Skin of body (tissue), 2 donors: ENCODE results near the gene SHLD1. TPM values are rescaled to one million over a fixed set of nuclear protein-coding genes. Genes with fewer than 3 reads are reported as not detected.

Experiments used
- DNase-seq: peaks from one replicate; lab custom pipeline; 2025; lab: John Stamatoyannopoulos, UW
- total RNA-seq: library from RNA; depleted of rRNA; stranded (reverse); fragments of >200 nt; gene quantifications from one replicate; pipeline ENCODE4 v1.2.3, GENCODE V29; 2014

Gene SHLD1
- total RNA-seq, 1 donor from 2014 or later, result 4.5 TPM

DNA sequence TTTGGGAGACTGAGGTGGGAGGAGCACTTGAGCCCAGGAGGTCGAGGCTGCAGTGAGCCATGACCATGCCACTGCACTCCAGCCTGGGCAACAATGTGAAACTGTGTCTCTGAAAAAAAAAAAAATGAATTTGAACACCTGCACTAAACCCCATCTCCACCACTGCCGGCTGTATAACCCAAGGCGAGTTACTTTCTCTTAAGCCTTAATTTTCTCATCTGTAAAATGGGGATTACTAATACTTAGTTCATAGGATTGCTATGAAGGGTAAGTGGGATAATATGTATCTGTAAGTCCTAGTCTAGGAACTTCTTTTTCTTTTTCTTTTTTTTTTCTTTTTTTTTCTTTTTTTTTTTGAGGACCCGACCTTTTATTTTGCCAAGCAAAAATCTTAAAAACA lies 61.5 kb downstream of the SHLD1 start:
- DNase-seq, result no peak

DNA sequence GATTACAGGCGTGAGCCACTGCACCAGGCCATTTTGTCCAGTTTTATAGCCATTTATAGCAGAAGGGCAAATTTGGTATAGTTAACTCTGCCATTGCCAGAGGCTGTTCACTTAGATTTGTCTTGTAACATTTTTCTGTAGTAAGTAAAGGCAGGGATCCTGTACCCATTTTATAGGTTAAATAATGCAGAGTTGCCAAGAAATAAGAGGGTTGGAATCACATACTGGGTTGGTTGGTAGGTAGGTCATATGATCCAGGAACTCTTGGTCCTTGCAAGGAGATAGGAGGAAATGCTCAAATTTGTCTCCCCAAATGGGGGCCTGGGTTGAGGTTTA lies 68.1 kb downstream of the SHLD1 start:
- no peak for DNase-seq

DNA sequence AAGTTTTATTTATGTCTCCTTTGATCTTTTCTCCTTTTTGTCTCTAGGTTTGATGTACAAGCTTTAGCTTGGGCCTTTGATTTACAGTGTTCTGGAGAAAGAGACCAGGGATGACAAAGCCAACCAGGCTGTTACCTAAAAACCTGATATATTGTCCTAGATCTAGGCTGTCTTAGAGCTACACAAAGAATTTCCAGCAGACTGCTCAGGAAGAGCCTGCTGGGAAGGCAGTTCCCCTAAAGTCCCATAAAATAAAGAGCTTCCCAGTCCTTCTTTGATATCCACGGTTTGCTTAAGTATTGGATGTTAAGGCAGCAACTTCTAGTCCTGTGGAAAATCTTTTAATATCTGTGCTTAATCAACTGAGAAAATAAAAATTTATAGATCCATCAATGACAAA lies 70.5 kb downstream of the SHLD1 start:
- no peak for DNase-seq

DNA sequence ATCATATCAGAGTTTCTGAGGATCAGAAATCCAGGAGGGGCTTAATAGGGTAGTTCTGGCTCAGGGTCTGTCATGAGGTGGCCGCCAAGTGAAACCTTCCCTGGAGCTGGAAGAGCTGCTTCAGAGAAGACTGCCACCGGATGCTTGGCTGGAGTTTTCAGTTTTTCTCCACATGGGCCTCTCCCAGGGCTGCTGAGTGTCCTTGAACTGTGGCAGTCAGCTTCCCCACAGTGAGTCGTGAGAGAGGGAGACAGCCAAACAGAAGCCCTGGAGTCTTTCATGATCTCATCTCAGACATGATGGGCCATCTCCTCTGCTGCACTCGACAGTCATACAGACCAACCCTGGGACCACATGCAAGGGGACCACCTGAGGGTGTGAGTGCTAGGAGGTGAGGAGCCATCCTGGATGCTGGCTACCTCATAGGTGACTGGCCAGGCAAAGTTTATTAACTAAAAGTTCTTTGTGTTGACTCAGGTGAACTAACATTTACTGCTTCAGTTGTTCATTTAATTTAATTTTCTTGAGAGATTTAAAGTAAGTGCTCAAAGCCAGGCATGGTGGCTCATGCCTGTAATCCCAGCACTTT lies 71.5 kb downstream of the SHLD1 start:
- no peak for DNase-seq

DNA sequence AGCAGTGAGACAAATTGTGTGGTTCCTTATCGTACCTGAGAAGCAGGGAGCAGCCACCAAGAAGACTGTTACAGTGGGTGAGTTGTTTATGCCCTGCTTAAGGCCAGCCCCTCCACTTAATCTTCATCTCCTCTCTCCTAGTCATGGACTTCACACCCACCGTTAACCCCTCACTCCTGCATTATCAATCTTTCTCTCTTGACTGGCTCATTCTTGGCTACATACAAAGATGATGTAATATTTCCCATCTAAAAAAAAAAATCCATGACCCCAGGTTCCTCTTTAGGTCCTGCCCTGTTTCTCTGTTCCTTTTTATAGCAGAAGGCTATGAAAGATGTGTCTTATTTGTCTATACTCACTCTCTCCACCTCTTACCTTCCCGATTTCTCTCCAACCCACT lies 72.4 kb downstream of the SHLD1 start:
- DNase-seq, result no peak

DNA sequence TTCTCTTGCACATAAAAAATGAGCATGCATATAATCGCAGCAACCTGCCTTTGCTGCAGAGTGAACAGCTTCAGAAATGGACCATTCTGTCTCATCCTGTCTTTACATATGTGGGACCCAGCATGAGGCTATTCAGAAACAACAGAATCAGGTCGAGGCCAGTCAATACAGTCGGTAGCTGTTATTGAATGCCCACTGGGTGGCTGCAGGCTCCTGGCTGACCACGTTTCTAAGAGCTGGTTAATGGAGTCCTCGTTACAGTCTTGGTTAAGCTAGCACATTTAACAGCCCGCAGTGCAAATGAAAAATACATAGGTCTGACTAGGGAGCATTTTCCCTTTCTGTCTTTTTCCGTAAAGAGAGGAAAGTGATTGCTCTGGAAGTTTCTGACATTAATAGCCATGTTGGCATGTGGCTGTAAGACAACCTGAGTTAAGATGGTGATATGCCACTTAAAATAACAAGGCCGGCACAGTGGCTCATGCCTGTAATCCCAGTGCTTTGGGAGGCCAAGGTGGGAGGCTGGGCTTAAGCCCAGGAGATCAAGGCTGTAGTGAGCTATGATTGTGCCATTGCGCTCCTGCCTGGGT lies 75.0 kb downstream of the SHLD1 start:
- DNase-seq, result no peak

DNA sequence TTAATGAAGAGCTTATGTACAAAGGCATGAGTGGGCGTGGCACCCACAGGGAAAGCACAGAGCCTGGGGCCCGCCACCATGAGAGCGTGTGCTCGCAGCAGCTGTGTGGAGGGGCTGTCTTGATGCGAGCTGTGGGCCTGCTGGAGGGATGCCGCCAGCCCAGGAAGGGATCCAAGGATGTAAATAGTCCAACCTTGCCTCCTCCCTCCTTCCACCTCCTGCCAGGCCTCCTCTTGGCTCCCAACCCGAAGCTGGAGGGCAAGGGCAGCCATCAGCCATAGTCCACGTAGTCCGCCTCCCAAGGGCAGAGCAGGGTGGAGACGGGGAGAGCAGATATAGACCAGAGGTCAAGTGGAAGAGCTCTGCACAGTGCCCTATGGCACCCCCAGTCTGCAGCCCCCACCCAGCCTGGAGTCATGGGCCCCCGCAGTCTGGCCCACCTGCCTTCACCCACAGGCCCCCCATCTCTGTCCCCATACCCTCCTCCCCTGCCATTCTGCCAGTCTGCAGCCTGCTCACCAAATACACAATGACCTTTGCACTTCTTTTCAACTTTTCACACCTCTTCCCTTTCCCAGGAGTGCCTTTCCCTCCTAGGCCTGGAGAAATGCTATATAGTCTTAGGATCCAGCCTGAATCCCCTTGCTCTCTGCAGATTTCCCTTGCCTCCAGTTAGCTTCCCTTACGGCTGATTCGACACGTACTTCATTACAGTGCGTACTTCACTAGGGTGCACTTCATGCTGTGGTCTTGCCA lies 77.1 kb downstream of the SHLD1 start:
- no peak for DNase-seq

DNA sequence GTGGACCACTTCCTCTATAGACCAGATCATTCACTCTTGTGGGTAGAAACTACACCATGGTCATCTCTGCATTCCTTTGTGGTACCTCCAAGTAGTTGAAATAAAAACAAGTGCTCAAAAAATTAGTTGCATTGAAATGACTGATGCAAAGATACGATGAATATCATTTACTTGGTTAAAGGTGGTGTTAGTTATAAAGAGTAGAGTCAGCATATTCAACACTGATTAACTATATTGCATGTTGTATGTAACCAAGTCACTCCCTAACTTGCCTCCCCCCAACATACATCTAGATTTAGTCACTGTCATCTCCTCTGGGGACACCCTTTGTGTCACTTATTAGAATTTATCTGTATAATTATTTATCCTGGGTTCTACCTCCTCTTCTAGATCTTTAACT lies 77.7 kb downstream of the SHLD1 start:
- DNase-seq, result no peak

DNA sequence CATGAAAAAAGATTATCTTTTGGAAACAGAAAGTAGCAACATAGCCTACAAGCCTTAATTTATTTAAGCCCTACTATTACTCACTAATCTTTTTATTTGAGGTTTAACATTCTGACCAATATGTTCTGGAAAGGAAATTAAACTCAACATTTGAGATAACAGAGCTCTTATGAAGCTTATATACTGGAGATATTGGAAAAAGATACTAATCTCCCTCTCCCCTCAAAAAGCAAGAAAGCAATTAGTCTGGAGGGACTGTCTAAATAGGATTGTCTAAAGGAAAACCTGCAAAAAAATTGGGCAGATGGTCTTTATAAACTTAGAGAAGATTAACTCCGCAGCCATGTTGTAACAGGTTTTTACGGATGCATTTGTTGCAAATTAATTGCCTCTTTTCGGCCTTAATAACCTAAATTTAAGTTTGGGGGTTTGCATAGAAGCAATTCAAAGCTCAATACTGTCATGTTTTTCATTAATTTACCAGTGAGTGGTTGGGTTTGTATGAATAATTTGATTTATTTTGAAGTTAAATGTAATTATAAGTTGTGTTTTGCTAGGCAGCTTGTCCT lies 79.1 kb downstream of the SHLD1 start:
- no peak for DNase-seq

DNA sequence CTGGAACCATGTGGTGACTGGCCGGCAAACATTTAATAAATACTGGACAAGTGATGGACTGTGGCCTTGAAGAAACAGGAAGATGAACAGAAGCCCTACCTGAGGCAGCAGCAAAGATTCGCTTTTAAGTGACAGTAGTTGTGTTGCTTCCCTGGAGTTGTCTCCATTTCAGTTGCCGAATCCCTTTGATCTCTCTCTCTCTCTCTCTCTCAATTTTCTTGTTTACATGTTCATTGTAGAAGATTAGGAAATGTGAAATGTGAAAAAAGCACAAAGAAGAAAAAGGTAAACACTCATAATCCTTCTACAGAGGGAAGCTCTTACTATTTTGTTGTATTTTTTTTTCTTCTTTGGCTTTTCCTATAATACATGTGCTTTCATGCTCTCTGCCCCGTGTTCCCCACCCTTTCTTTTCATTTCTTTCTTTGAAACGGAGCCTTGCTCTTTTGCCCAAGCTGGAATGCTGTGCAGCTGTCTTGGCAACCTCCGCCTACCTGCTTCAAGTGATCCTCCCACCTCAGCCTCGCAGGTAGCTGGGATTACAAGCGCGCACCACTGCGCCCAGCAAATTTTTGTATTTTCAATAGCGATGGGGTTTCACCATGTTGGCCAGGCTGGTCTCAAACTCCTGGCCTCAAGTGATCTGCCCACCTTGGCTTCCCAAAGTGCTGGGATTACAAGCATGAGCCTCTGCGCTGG lies 81.5 kb downstream of the SHLD1 start:
- no peak for DNase-seq

DNA sequence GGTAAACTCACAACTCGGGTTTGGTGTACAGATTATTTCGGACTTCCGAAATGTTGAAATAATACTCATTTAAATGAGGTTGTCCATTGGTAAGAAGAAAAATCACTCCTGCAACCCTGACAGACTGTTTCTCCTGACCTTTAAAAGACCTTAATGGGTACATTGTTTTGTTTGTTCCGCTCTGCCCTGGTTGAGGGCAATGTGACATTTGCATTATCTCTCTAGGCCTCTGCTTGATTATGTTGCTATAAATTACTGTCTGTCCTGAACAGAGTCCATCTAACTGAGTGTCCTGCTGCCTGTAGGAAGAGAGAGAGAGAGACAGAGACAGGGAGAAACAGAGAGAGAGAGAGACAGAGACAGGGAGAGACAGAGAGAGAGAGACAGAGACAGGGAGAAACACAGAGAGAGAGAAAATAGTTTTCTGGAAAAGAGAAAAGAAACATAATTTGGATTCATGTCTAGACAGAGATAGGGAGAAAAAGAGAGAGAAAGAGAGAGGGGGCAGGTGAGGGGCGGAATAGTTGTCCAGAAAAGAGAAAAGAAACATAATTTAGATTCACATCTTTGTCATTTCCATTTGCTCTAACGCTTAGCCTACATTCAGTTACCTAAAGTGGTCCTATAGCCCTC lies 83.2 kb downstream of the SHLD1 start:
- no peak for DNase-seq

DNA sequence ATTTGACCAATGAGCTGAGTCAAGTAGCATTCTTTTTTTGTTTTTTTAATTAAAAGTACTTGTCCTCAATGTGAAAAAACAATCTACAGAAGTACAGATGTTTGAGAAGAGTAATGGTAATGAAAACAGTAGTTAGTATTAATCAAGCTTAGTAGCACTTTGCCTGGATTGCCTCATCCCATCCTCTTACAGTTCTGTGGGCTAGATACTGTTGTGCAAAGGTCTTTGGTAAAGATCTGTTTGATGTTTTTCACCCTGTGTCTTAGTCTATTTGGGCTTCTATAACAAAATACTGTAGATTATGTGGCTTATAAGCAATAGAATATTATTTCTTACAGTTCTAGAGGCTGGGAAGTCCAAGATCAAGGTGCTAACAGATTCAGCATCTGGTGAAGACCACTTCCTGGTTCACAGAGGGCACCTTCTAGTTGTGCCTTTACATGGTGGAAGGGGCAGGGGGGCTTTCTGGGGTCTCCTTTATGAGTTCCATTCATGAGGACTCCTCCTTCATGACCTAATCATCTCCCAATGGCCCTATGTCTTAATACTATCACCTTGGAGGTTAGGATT lies 84.3 kb downstream of the SHLD1 start:
- DNase-seq, result no peak

DNA sequence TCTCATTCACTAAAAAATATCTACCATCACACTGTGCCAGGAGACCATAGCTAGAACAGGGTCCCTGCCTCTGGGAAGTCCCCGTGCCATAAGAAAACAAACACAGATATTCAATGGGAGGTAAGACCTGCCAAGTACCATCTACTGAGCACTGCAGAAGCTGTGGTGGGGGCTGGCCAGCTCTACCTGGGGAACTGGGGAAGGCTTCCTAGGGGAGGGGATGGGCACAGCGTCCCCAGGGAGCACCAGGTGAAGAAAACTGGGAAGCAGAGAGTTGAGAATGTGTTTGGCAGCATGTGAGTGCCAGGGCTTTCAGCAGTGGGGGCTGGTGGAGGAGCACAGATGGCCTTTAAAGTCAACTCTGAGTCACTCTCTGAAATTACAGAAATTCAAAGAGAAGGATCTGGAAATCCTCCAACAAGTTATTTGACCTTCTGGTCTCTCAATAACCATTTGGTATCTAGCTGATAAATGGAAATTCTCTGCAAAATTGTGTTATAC lies 85.2 kb downstream of the SHLD1 start:
- peak; percentile 7 for DNase-seq

DNA sequence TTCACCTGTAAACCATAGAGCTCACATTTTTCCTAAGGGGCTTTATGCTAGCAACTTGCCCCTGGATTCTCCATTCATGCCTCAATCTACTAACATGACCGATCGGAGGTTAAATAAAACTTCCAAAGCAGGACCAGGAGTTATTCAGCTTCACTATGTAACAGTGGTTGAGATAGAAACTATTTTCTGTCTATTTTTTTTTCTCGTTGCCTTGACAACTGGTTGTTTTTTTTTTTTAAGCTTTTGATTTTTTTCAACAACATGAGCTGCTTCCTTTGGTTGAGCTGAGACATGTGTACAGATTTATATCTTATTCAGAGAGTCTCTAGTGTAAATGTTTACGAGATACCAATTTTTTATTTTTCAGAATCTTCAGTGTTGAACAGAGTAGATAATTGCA lies 85.7 kb downstream of the SHLD1 start:
- peak; percentile 25 for DNase-seq

DNA sequence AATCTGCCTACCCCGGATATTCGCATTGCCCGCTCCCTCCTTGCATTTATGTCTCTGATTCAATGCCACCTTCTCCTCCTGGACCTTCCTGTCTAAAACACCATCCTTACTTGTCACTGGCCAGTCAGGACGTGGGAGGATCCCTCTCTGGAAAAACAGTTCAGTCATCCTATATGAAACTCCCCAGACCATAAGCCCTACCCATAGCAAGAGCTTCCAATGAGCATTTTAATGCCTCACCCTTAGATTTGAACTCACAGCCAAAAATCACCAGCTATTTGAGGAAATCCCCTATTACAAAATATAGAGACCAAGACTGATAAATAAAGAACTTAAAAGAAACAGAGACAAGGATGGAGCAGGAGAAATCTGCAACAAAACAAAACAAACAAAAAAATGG lies 86.4 kb downstream of the SHLD1 start:
- DNase-seq, result no peak

DNA sequence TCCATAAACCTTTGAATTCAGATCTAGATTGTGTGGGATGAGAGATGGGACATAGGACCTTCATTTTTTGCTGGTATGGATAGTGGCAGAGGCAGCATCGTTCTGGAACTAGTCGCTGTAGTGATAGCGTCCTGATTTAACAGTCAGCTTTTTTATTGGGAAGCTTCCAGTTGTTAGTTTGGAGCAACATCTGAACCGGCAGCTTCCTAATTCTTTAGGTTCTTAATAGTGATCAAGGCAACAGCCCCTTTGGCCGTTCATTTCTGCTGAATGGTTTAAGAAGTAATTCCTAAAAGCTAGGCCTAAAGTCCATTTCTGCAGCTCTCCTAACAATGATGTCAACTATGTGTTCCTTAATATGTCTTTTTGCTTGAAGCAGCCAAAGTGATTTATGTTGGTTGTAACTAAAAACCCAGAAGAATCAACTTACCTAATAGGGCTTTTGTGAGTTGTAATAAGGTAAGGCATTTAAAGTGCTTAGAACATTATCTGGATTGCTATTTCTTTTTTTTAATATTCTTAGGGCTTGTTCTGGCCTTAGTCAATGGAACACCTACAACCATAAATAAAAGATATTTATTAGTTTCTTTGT lies 90.3 kb downstream of the SHLD1 start:
- DNase-seq, result no peak

DNA sequence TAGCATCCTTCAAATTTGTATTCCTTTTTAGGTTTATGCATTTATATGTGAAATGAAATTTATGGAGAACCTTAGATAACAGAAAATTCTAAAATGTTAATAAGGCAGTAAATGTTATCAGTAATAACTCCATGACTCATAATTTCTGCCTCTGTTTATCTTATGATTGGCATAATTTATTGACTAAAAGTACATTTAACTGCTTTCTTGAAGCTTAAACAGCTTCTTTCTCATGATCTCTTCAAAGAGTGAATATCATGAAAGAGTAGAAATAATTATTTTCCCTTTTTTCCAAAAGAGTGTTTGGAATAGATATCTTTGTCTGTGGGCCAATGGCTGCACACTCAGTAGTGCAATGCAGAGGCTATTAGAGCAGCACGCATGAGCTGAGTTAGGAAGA lies 91.3 kb downstream of the SHLD1 start:
- no peak for DNase-seq

DNA sequence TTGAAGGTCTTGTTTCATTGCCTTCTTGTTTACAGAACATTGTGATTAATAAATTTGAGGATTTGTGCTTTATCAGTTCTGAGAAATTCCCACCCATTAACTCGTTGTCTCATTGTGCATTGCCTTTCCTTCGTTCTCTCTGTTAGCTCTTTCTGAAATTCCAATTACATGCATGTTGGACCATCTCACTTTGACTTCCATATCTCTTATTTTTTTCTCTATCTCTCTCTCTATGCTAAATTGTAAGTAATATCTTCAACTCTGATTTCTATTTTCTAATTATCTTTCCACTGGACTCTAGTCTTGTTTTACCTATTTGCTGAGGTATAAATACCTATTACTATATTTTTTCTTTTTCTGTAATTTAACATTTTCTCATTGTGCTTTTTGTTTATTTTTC lies 92.3 kb downstream of the SHLD1 start:
- DNase-seq, result no peak

DNA sequence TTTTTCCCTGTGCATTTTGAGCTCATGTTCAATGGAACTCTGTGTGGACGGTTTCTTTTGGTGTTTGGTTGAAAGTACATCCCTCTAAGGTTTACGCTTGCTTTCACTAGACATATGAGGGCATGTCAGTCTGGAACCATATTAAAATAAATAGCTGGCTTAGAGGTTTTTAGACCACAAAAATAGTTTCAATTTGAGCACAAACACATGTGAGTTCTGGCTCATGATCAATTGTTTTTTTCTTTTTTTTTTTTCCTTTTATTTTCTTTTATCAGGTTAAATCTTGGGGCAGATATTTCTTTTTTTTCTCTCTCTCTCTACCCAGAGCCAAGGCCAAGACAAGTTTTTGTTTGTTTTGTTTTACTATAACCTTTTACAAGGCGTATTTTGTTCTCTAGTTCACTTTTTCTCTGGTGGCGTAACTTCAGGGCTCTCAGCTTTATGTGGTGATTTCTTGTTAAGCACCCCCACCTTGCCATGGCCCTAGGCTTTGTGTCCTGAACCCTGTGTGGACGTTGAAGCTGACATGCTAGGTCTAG lies 92.9 kb downstream of the SHLD1 start:
- no peak for DNase-seq

DNA sequence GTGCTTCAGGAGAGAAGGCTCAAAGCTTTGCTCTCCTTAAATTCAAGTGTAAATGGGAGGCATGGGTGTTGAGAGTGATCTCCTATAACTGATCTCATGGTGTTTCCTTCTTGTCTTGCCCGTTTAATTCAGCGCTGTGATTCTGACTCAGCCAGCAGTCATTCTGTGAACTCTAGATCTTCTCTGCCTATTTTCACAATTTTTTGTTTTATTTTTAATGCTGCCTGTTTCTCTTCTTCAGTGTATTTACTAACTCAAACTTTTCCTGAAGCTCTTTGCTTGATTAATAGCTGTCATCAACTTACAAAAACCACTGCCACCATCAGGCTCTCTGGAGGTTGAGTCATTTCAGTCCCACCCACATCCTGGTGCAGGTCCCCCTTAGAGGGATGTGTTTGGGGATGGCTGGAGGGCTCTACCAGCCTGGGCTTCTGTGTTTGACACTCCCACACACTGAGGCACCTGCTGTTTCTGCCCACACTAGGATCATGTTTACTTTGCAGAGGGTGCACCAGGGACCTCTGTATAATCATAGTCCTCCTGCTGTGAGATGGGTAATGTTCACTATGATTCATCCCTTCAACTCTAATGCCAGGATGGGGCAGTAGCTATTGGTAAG lies 94.0 kb downstream of the SHLD1 start:
- no peak for DNase-seq
